AML-193 (cell line): Measurements from ENCODE around the gene TAAR6.
A peak's percentile ranks its signal among the peaks of the same experiment; 100 is the strongest.
"Not testable (repeated sequence)": the region's sequence is repeated elsewhere in the genome, so short reads cannot be mapped to it uniquely, and the experiment has no call there.

Experiments
- DNase-seq, 2 experiments: peaks; one replicate each; lab custom pipeline; 2025; lab: John Stamatoyannopoulos, UW

The TAAR6 gene, protein sequence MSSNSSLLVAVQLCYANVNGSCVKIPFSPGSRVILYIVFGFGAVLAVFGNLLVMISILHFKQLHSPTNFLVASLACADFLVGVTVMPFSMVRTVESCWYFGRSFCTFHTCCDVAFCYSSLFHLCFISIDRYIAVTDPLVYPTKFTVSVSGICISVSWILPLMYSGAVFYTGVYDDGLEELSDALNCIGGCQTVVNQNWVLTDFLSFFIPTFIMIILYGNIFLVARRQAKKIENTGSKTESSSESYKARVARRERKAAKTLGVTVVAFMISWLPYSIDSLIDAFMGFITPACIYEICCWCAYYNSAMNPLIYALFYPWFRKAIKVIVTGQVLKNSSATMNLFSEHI

DNA sequence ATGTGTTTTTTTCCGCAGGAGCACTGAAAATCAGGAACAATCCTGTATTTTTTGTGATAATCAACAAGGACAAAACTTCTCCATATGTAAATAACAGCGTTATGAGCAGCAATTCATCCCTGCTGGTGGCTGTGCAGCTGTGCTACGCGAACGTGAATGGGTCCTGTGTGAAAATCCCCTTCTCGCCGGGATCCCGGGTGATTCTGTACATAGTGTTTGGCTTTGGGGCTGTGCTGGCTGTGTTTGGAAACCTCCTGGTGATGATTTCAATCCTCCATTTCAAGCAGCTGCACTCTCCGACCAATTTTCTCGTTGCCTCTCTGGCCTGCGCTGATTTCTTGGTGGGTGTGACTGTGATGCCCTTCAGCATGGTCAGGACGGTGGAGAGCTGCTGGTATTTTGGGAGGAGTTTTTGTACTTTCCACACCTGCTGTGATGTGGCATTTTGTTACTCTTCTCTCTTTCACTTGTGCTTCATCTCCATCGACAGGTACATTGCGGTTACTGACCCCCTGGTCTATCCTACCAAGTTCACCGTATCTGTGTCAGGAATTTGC, at the start of gene TAAR6:
TAAR6 (plus strand) TSS at position 102 of the 557 bp plus-strand sequence; CDS start at position 102, 0 bp downstream.
- no peak for DNase-seq

DNA sequence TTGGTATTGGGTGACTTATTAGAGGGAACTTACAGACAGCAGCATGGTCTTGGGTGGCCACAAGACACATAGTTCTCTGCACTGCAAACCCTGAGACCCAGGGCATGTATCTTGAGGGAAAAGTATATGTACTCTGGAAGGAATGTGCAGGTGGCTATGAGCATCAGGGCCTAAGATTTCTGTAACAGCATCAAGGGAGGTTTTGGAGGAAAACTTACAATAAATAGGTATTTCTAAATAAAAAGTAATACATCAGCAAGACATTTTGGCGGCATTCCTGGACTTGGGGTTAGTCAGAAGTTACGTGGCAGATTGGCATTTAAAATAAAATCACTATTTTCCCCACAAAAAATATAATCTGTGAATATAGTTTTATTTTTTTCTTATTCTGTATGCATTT, 49.2 kb upstream of the TAAR6 start:
- DNase-seq: no peak

DNA sequence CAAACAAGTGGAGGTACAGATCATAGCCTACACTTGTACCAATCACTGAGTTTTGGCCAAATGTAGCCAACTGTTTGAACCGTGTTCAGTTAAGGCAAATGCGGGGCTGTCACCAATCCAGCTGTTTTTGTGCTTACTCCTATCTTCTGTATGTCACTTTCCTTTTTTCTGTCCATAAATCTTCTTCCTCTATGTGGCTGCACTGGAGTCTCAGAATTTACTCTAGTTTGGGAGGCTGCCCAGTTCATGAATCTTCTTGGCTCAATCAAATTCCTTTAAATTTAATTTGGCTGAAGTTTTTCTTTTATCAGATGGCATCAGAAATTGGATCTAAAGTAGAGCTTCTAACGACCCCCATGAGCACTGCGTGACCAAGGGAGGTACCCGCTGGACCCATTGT, 45.5 kb upstream of the TAAR6 start:
- DNase-seq: no peak

DNA sequence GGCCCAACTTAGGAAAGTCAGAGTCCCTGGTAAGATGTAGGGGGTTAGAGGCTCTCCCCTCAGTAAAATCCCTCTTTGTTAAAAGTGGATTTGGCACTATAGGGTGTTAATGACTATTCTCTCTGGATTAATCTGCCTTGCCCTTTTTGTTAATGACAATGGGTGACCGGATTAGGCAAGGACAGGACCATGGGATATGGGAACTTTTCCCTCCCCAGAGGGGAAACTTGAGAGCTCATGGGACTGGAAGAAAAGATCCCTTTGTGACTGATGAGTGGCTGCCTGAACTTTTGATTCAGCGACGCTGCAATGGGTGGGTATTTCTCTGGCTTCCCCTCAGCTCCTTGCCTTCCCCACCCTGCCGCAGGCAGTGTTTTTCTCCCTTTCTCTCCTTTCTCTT, 44.3 kb upstream of the TAAR6 start:
- DNase-seq: no peak

DNA sequence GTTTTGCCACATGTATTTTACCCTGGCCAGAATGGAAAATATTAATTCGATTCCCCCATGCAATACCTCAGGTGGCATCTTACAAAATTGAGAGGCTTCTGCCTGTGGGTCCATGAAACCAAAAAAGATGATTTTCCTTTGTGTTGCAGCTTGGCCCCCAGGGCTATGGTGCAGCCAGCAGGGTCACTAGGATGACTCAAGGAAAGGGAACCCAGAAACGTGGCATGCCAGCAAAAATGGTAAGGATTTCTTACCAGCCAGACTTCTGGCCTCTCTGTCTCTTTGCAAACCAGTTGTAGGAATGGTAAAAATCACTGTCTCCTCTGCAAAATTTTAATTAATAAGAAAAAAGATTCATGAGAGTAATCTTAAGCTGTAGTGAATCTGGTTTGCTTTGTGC, 43.7 kb upstream of the TAAR6 start:
- no peak for DNase-seq

DNA sequence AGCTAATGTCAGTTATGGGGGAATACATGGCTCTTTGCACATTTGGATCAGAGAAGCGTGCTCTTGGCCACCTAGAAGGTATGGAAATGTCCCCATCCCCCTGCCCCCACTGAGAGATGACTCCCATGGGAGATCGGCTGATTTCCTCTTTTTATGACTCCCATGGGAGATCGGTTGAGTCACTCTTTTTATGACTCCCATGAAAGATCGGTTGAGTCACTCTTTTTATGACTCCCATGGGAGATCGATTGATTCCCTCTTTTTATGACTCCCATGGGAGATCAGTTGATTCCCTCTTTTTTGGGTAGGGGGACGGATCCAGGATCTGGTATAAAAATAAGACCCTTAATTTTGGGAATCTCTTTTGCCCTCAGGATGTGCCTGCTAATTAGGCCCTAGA, 42.3 kb upstream of the TAAR6 start:
- DNase-seq: no peak

DNA sequence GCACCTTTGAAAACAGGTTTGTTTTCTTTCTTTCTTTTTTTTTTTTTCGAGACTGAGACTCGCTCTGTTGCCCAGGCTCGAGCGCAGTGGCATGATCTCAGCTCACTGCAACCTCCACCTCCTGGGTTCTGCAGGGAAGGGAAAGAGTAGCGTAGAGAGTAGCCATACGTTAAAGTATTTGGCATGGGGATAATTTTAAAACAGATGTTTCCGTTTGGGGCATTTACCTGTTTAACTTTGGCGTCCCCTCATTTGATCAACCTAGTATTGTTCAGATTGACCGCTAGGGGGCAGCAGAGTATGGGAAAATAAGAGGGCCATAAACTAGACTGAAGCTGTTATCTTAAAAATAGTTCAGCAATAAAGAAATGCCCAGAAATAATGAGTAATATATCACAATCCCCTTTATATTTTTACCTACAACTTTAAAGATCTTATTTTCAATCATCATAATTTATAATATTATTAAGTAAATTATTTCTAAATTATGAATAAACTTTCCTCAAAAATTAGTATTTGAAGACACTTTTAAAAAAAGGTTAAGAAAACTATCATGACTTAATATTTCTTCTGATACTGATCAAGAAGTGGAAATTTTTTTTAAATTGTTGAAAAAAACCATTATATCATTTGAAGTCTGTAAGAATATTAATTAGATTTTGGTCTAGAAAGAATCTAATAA, 39.7 kb upstream of the TAAR6 start:
- DNase-seq: peak; percentile 63 to 76

DNA sequence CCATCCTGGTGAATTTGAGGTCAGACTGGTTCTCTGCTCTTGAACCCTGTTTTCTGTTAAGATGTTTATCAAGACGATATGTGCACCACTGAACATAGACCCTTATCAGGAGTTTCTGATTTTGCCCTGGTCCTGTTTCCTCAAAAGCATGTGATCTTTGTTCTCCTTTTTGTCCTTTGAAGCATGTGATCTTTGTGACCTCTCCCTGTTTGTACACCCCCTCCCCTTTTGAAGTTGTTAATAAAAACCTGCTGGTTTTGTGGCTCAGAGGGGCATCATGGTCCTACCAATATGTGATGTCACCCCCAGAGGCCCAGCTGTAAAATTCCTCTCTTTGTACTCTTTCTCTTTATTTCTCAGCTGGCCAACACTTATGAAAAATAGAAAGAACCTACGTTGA, 35.6 kb upstream of the TAAR6 start:
- not testable (repeated sequence) for DNase-seq

DNA sequence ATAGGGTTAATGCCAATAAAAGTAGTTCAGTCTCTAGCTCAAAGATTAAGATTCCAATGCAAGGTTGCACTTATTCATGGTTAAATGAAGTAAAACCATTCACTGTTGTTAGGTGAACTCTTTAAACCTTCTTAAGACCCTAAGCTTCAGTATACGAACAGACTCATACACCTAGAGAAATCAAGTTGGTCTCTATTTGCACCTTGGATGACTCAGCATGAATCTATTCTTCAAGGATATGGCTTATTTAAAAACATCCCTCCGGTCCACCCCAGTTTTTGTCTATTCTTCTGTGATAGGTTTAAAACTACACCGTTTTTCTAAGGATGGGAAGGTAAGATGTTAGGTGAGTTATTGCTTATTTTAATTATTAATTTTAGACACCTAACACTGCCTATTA, 33.0 kb upstream of the TAAR6 start:
- no peak for DNase-seq

DNA sequence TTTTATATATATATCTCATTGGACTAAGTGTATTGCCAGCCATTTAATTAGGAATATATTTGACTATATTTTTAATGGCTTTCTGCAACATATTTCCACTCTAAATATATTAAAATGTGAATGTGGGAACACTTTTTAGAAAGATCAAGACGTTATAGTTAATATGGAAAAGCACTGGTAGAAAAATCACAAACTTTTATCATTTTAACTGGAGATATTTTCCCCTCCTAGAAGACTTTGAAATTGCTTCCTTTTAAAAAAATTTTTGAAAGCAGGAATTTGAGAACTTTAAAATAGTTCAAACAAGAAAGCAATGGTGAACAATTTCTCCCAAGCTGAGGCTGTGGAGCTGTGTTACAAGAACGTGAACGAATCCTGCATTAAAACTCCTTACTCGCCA, 32.1 kb upstream of the TAAR6 start, which contains the start of gene TAAR9:
TAAR9 (plus strand) TSS at position 301 of the 400 bp plus-strand sequence; CDS start at position 314, 13 bp downstream.
- no peak for DNase-seq

DNA sequence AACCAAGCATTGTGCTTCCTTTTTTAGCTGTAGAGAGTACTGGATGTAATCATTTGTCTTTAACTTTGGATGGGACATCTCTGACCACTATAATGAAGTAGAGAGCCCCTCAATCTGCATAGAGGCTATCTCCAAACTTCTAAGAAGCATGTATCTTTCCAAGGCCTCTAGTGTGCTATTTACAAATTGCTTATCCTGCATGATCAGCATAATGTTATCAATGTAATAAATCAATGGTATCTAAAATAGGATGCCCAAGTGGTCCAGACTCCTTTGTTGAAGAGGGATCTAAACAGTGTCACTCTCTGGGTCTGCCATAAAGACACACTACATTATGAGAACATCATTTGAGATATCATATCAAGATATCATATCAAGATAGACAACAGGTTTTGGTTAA, 25.3 kb upstream of the TAAR6 start:
- DNase-seq: no peak

DNA sequence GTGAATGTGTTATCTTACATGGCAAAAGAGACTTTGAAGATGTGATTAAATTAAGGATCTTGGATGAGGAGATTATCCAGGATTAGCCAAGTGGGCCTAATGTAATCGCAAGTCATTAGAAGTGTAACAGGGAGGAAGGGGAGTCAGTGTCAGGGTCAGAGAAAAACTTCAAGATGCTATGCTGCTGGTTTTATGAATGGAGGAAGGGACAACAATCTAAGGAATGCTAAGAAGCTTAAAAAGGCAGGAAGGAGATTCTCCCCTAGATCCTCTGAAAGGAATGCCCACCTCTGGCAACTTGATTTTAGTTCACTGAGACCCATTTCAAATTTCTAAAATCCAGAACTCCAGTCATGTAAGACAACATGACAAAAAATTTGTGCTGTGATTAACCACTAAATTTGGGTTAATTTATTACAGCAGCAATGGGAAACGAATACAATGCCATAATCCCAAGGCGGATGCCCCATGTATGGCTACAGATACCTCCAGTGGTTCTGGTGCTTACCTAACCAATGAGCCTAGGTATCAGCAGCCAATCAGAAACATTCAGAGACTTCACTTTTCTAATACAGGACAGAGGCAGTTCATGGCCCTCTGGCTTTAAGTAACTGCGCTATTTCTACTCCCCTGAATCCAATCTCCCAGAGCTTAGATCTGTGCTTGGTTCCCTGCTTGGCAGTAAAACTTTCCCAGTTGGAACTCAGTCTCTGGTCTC, 21.2 kb upstream of the TAAR6 start:
- no peak for DNase-seq

DNA sequence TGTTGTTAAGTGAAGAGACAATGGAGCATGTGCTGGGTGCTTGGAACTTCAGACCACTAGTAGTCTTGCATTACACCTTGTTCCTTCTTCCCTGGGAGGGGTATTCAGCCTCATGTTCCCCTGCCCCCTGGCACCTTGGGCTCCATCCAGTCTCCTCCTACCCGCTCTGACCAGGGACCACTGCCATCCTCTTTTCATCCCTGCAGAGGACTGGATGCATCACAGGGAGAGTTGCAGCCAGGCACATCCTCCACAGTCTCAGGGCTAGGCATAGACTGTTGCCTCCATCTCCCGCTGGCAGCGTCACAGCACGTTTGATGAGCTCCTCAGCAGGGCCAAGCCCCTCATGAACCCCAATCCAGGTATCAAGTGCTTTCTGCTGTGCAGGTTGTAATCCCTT, 18.9 kb upstream of the TAAR6 start:
- no peak for DNase-seq

DNA sequence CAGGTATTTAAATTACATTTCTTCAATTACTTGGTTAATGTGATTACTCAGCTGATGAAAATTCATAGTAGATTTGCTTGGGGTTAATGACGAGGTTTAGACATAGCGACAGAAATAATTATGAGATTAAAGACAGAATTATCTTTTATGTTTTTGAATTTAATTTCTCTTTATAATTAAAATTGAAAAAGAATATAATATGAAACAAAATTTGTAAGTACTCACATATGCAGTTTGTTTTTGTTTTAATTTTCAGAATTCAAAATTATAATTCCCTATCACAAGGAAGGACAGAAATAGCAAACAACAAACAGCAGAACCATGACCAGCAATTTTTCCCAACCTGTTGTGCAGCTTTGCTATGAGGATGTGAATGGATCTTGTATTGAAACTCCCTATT, 17.8 kb upstream of the TAAR6 start, which contains the start of gene TAAR8:
TAAR8 (plus strand) TSS at position 301 of the 400 bp plus-strand sequence; CDS start at position 322, 21 bp downstream.
- no peak for DNase-seq

DNA sequence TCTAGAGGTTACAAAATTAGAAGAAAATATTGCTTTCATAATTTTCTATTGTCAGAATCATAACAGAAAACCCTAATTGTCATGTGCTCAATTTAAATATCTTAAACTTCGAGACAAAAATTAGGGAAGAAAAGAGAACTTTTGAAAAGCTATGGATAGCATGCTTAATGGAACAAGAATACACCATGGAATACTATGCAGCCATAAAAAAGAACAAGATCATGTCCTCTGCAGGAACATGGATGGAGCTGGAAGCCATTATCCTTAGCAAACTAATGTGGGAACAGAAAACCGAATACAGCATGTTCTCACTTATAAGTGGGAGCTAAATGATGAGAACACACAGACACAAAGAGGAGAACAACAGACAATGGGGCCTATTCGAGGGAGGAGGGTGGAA, 10.0 kb upstream of the TAAR6 start:
- DNase-seq: not testable (repeated sequence)

DNA sequence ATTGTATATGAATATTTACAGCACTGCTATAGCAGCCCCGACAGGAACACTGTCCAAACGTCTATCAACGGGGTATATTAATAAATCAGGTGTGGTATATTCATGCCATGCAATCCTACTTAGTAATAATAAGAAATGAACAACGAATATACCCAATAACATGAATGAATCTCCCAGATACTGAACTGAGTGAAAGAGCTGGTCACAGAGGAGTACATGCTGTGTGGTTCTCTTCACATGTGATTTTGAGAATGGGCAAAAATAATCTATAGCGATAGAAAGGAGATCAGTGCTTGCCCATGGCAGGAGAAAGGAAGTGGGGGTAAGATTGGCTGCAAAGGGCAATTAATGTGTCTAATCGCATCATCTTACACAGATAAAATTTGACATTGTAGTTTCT, 3.7 kb upstream of the TAAR6 start:
- DNase-seq: no peak

DNA sequence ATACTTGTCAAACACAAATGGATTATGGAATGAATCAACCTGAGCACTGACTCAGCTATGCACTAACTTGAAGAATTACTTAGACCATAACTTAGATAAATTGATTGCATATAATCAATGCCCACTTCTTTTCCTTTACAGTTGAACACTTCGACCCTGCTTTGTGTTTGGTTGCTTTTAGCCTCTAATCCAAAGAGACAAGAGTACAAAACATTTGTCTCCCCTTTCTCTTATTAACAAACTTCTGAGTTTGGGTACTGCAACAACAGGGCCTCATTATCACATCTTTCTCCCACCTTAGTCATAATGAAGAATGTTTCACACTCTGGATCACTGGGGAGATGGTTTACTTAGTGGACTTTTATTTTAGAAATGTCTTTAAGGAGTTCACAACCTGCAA, 2.6 kb upstream of the TAAR6 start:
- DNase-seq: no peak

DNA sequence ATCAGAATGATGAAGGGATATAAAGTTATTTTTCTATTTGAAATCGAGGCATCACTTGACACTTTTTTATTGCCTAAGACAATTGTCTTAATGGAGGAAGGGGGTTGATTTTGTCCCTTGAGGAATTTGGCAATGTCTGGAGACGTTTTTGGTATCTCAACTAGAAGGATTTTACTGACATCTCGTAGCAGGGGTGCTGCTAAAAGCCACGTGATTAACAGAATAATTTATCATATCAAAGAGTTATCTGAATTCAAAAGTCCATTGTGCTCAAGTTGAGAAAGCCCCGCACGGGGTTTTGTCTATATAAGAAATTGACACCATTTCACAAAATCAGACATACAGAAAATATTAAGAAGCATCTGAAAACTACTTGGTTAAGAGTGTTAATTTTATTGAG, 1.5 kb upstream of the TAAR6 start:
- DNase-seq: no peak

DNA sequence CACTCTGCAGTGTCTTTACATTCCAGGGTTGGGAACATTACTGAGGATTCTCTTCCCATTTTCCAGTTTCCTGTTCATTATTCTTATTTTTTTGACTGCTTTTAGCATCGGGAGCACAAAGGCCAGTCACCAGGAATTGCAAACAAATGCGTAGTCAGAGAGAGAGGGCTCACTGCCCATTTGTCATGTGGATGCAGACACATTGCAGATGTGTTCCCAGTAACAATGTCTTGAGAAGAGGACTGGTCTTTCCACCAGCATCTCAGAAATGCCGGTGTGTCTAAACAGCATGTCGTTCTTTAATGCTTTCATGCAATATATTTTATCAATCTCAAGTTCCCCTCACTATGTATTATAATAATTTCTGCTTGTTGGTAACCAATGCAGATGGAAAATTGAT, 952 bp upstream of the TAAR6 start:
- DNase-seq: no peak

DNA sequence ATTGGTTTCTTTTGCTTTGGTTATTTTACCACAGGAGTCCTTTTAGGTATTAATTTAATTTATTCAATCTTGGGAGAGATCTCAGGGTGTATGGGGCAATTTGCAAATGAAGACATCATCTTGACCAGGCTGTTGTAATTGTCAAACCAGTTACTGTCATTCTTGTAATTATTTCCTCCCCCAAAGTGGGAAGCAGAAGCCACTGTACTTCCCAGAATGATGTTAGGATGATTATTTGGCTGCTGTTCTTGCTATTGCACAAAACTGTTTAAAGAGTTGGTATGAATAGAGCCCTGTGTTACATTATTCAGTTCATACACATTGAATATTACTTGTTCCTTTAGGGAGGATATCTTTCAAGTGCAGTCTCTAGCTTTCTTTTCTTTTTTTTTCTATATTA, 1.7 kb downstream of the TAAR6 start:
- peak; percentile 59 to 61 for DNase-seq

DNA sequence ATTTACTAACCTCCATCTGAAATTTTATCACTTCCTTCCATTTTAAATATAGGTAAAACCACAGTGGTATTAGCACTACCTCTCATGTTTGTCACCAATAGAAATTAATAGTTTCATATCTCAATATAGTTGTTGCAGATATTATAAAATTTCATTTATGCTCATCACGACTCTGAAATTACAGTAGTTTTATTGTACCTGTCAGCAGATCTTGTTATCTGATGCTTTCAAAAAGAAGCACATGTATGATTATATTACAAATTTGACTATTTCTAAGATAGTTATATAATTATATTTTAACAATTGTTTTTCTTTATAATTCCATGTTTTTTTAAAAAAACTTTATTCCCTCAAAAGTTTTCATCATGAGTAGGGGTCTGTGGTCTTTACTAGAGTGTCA, 14.6 kb downstream of the TAAR6 start:
- no peak for DNase-seq

DNA sequence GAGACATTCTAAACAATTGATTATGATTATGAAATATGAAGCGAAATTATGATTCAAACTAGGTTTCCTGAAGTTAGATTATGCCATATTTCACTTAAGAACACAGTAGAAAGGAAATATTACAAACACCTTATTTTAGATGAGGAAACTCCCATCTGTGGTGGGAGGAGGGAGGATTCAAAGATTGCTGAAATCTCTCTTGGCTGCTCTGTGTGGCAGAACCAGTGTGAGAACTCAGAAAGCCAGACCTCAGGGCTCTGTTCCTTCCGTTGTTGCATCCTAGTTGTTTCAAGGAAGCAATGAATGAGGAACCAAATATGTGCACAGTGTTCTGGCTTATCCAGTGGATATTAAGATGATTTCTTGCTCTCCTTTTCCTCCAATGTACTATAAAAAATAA, 17.3 kb downstream of the TAAR6 start:
- DNase-seq: peak; percentile 92 to 96

DNA sequence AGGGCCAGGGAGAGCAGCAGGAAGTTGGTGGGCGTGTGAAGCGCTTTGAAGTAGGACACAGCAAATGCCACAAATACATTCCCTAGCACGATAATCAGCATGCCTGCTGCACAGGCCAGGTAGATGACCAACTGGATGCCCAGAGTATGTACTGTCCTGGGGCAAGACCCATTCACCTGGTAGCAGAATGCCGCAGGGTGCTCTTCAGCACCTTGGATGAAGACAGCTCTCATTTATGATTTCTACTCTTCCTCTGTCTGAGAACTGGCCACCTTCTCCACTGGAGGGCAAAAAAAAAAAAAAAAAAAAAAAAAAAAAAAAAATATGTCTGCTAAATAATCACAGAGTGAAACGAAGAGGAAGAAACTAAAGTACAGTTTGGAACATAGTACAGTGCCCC, 19.3 kb downstream of the TAAR6 start, which contains the start of gene TAAR5:
TAAR5 (minus strand) TSS at position 288 of the 400 bp plus-strand sequence; CDS start at position 233, 55 bp downstream.
- no peak for DNase-seq
